Omental fat pad (tissue), 4 donors: ENCODE results near the gene ADNP. TPM values are rescaled to one million over a fixed set of nuclear protein-coding genes. Genes with fewer than 3 reads are reported as not detected.

Source experiments
- ATAC-seq: fragments of 150-250 bp; one replicate; pipeline ENCODE4 v1.9.1; 2016; ENCODE audit warnings: mild to moderate bottlenecking, moderate library complexity; ENCODE audit not compliant: low FRiP score
- DNase-seq: peaks from one replicate; pipeline ENCODE4 v3.0.0-alpha.2; 2019; ENCODE audit warnings: low spot score
- CTCF ChIP-seq, 3 donors: fragments of 450-650 bp; IDR thresholded peaks; one replicate each; pipeline ENCODE4 v1.5.1; 2016 to 2017; ENCODE audit warnings: antibody characterized with exemption in 3 of 3, mild to moderate bottlenecking in 3 of 3, moderate library complexity in 2 of 3
- total RNA-seq, 4 donors: library from RNA; depleted of rRNA; stranded (reverse); fragments of >200 nt; gene quantifications; one replicate each; pipeline ENCODE4 v1.1.0, GENCODE V29; 2016

The ADNP gene
- total RNA-seq, 4 donors from 2014 or later, result 42.2 to 65.9 (median 47.3) TPM

GRCh38 chr20:50913690-50914375 lies 17.4 kb downstream of the ADNP start:
- TF ChIP-seq CTCF (IDR thresholded peaks at IDR 0.05), result no peak
- DNase-seq (no peak), ATAC-seq (no peak)

GRCh38 chr20:50911716-50912115 lies 19.5 kb downstream of the ADNP start:
- DNase-seq (no peak), ATAC-seq (peak; percentile 20)
- no peak for TF ChIP-seq CTCF (IDR thresholded peaks at IDR 0.05)

GRCh38 chr20:50911030-50911429 lies 20.2 kb downstream of the ADNP start:
- ATAC-seq (no peak), DNase-seq (no peak)
- no peak for TF ChIP-seq CTCF (IDR thresholded peaks at IDR 0.05)

- no peak for DNase-seq
- ATAC-seq, result no peak
- no peak for TF ChIP-seq CTCF (IDR thresholded peaks at IDR 0.05)
Observed at GRCh38 chr20:50909413-50909812, 21.8 kb downstream of the ADNP start.

- DNase-seq, result no peak
- TF ChIP-seq CTCF (IDR thresholded peaks at IDR 0.05), result no peak
- no peak for ATAC-seq
Observed at GRCh38 chr20:50904067-50904570, 27.1 kb downstream of the ADNP start.

GRCh38 chr20:50903353-50904051 lies 27.7 kb downstream of the ADNP start:
- no peak for TF ChIP-seq CTCF (IDR thresholded peaks at IDR 0.05)
- DNase-seq, result no peak
- ATAC-seq, result no peak

- DNase-seq (no peak), ATAC-seq (no peak)
- TF ChIP-seq CTCF (IDR thresholded peaks at IDR 0.05), result no peak
Observed at GRCh38 chr20:50901301-50901700, 29.9 kb downstream of the ADNP start.
